ENCODE measurements around the gene TAF4B.

DNA sequence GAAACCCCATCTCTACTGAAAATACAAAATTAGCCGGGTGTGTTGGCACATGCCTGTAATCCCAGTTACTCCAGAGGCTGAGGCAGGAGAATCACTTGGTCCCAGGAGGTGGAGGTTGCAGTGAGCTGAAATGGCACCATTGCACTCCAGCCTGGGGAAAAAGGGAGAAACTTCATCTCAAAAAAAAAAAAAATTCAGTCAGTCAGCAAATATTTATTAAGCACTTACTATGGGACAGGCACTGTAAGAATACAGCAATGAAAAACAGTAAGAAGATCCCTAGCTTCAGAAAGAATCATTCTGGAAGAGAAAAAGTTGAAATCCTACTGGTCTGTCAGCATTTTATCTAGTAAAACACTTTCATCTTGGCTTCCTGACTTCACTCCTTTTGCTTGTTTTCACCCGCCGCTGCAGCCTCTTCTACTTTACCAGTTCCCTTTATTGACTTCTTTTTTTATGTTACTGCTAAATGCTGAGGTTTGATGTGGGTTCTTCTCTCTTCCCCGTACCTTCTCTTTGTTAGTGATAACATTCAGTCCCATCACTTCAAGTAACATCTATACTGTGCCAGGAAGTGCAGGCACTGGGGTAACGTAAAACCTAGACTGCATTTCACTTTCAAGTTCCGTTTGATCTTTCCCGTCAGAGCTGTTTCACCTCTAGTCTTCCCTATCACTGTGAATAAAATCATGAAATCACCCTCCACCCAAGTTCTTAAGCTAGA lies 10.8 kb upstream of the TAF4B start:
- TF ChIP-seq, protein P1, sequence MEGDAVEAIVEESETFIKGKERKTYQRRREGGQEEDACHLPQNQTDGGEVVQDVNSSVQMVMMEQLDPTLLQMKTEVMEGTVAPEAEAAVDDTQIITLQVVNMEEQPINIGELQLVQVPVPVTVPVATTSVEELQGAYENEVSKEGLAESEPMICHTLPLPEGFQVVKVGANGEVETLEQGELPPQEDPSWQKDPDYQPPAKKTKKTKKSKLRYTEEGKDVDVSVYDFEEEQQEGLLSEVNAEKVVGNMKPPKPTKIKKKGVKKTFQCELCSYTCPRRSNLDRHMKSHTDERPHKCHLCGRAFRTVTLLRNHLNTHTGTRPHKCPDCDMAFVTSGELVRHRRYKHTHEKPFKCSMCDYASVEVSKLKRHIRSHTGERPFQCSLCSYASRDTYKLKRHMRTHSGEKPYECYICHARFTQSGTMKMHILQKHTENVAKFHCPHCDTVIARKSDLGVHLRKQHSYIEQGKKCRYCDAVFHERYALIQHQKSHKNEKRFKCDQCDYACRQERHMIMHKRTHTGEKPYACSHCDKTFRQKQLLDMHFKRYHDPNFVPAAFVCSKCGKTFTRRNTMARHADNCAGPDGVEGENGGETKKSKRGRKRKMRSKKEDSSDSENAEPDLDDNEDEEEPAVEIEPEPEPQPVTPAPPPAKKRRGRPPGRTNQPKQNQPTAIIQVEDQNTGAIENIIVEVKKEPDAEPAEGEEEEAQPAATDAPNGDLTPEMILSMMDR (IDR thresholded peaks at IDR 0.05), result no peak
- TF ChIP-seq EP300 (IDR thresholded peaks at IDR 0.05), result no peak

All from upper lobe of left lung (tissue), 4 donors.